Measurements from ENCODE around the gene GPR15. TPM values are rescaled to one million over a fixed set of nuclear protein-coding genes. Genes with fewer than 3 reads are reported as not detected.

Gene GPR15
- total RNA-seq, 1 donor from 2014 or later, result 1.4 TPM

- no peak overlapping the region for H3K4me3 ChIP-seq
- intact Hi-C loops (cut with DNase I), result no loop called here
- no peak for TF ChIP-seq CTCF (IDR thresholded peaks at IDR 0.05)
- no peaks in the 10 kb centered on the region for H3K9me3 ChIP-seq
- no peak for ATAC-seq
- DNase-seq, result no peak
- H3K4me1 ChIP-seq, result no peaks in the 10 kb centered on the region
- peaks cover 36% of the 10 kb centered on the region for H3K36me3 ChIP-seq
- H3K27me3 ChIP-seq (ENCODE audit: low read depth), result no peaks in the 10 kb centered on the region
- no peak overlapping the region for H3K27ac ChIP-seq
These were observed 18.7 kb upstream of the GPR15 start for GRCh38 chr3:98513091-98513511.

- peaks cover 43% of the 10 kb centered on the region for H3K36me3 ChIP-seq
- ATAC-seq, result no peak
- no peak for TF ChIP-seq CTCF (IDR thresholded peaks at IDR 0.05)
- no peaks in the 10 kb centered on the region for H3K4me1 ChIP-seq
- H3K9me3 ChIP-seq, result no peaks in the 10 kb centered on the region
- no peak overlapping the region for H3K27ac ChIP-seq
- no peak for DNase-seq
- intact Hi-C loops (cut with DNase I), result no loop called here
- H3K4me3 ChIP-seq, result no peak overlapping the region
- H3K27me3 ChIP-seq (ENCODE audit: low read depth), result no peaks in the 10 kb centered on the region
These were observed 18.0 kb upstream of the GPR15 start for GRCh38 chr3:98513736-98514135.

GRCh38 chr3:98514948-98515347 is 16.8 kb upstream of the GPR15 start:
- H3K36me3 ChIP-seq, result peaks cover 52% of the 10 kb centered on the region
- intact Hi-C loops (cut with DNase I), result no loop called here
- TF ChIP-seq CTCF (IDR thresholded peaks at IDR 0.05), result no peak

GRCh38 chr3:98518816-98519215 is 13.0 kb upstream of the GPR15 start:
- ATAC-seq, result no peak
- DNase-seq, result no peak
- Histone ChIP-seq H3K9me3 (no peaks in the 10 kb centered on the region), H3K4me1 (peaks cover 21% of the 10 kb centered on the region), H3K4me3 (no peak overlapping the region), H3K36me3 (peaks cover 52% of the 10 kb centered on the region), H3K27me3 (ENCODE audit: low read depth) (no peaks in the 10 kb centered on the region), H3K27ac (no peak overlapping the region)
- no peak for TF ChIP-seq CTCF (IDR thresholded peaks at IDR 0.05)
- intact Hi-C loops (cut with DNase I), result no loop called here

More at GRCh38 chr3:98514948-98515347, 16.8 kb upstream of the GPR15 start:
- no peak overlapping the region for H3K27ac ChIP-seq
- no peak for DNase-seq
- peaks cover 5% of the 10 kb centered on the region for H3K4me1 ChIP-seq
- H3K27me3 ChIP-seq (ENCODE audit: low read depth), result no peaks in the 10 kb centered on the region
- ATAC-seq, result no peak
- no peak overlapping the region for H3K4me3 ChIP-seq
- H3K9me3 ChIP-seq, result no peaks in the 10 kb centered on the region

- Histone ChIP-seq H3K36me3 (peaks cover 52% of the 10 kb centered on the region), H3K27ac (no peak overlapping the region), H3K9me3 (no peaks in the 10 kb centered on the region), H3K27me3 (ENCODE audit: low read depth) (no peaks in the 10 kb centered on the region), H3K4me1 (peaks cover 21% of the 10 kb centered on the region), H3K4me3 (no peak overlapping the region)
- no peak for TF ChIP-seq CTCF (IDR thresholded peaks at IDR 0.05)
- intact Hi-C loops (cut with DNase I), result no loop called here
- ATAC-seq, result no peak
- DNase-seq, result no peak
These were observed 12.4 kb upstream of the GPR15 start for GRCh38 chr3:98519351-98519750.
